HPDE6-E6E7 (cell line): ENCODE measurements around the gene SIGLEC9.
"Not testable (repeated sequence)": the region's sequence is repeated elsewhere in the genome, so short reads cannot be mapped to it uniquely, and the experiment has no call there.

Experiments used
- DNase-seq: peaks from one replicate; pipeline ENCODE4 v3.0.0; 2011; ENCODE audit warnings: missing footprints; ENCODE audit errors: extremely low spot score

SIGLEC9 gene

DNA sequence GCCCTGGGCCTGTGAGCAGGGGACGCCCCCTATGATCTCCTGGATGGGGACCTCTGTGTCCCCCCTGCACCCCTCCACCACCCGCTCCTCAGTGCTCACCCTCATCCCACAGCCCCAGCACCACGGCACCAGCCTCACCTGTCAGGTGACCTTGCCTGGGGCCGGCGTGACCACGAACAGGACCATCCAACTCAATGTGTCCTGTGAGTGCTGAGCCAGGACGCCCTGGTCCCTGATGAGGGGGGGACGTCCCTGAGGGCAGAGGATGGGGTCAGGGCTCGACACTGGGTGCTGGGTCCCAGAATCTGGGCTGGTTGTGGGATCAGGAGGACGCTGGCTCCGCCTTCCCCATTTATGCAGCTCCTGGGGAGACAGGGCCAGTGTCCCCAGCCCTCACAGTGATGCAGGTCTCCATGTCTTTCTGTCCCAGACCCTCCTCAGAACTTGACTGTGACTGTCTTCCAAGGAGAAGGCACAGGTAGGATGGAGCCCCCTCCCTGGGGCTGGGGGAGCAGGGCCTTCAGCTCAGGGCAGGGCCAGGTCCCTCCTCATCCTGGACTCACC, 19.9 kb downstream of the SIGLEC9 start:
- no peak for DNase-seq

DNA sequence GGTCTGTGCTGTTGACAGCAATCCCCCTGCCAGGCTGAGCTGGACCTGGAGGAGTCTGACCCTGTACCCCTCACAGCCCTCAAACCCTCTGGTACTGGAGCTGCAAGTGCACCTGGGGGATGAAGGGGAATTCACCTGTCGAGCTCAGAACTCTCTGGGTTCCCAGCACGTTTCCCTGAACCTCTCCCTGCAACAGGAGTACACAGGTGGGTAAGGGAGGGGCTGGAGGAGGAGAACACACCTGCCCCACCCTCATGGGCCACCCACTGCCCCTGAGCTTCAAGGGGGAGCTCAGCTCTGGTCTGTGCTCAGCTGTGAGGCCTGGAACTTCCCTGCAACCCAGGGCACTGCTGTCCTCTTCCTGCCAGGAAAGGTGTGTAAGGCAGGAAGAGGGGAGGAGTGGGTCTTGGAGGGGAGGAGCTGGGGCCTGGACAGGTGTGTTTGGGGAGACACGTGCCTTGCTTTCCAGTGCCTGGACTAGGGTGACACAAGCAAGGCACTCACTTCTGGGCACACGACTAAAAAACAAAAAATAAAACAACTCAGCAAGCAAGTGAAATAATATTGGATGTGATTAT, 21.3 kb downstream of the SIGLEC9 start:
- DNase-seq: no peak

DNA sequence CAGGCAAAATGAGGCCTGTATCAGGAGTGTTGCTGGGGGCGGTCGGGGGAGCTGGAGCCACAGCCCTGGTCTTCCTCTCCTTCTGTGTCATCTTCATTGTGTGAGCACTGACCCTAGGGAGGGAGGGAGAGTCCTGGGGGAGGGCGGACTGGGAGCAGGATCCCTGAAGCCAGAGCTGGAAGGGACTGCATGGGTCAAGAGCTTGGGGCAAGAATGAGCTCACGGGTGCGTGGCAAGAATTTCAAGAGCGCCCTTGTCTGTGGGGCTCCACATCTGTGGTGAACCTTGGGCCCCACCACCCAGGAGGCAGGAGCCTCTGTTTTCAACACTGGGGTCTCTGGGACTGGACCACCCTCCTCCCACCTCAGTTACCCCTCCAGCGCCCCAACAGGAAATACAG, 22.0 kb downstream of the SIGLEC9 start:
- no peak for DNase-seq

DNA sequence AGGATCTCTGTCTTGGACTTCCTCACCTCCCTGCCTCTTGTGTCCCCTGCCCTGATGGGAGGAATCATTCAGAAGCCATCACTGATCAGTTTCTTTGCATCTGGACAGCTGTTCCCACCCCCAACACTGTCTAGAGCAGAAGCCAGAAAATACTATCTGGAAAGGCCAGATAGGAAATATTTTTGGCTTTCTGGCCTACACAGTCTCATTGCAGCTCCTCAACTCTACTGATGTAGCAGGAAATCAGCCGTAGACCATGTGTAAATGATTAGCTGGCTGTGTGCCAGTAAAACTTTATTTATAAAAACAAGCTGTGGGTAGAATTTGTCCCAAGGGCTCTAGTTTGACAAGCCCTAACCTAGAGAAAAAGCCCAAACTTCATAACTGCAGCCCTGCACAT, 23.0 kb downstream of the SIGLEC9 start:
- no peak for DNase-seq

DNA sequence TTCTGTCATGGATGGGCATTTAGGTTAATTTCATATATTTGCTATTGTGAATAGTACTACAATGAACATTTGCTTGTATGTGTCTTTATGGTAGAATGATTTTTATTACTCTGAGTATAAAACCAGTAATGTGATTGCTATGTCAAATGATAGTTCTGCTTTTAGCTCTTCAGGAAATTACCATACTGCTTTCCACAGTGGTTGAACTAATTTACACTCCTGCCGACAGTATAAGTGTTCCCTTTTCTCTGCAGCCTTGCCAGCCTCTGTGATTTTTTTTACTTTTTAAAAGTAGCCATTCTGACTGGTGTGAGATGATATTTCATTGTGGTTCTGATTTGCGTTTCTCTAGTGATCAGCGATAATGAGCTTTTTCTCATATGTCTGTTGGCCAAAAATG, 23.9 kb downstream of the SIGLEC9 start:
- DNase-seq: no peak

DNA sequence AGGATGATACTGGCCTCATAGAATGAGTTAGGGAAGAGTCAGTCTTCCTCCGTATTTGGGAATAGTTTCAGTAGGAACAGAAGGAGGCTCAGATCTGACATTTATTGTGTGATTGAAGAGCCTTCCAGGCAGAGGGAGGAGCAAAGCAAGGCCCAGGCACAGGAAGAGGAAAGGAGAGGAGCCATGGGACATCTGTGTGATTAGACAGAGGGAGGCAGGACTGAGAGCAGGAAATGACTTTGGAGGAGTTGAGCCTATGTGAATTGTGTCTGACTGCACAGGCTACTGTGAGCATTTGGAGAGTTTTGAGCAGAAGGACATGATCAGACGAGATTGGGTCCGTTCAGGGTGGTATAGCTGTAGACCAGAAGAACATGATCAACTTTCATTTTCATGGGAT, 25.9 kb downstream of the SIGLEC9 start:
- no peak for DNase-seq

DNA sequence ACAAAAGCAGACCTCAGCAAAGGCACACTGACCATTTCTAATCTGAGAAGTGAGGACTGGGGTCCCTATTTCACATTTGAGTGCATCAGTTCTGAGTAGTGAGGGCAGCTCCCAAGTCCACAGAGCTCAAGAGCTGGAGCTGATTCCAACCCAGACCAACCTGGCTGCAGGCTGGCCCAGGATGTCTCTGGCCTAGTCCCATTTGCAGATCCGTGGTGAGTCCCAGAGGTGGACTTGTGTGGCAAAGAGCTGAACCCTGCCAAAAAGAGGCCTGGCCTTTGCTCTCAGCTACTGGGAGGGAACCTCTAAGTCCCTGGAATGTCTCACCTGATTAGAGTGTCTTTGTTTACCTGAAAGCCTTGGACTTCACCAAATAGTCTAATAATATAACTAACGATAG, 32.0 kb downstream of the SIGLEC9 start:
- no peak for DNase-seq

DNA sequence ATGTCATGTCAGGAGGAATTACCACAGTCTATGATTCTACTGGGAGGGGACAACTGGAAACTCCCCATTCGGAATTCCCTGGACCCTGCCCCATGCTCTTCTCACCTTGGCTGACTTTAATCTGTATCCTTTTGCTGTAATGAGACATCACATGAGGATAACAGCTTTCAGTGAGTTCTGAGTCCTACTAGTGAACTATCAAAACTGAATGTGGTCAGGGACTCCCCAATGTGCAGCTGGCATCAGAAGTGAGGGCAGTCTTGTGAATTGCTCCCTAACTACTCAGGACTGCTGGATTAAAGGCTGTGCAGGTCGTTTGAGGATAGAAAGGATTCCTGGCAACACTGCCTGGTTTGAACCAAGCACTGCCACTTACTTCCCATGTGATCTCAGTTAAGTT, 32.6 kb downstream of the SIGLEC9 start:
- no peak for DNase-seq

DNA sequence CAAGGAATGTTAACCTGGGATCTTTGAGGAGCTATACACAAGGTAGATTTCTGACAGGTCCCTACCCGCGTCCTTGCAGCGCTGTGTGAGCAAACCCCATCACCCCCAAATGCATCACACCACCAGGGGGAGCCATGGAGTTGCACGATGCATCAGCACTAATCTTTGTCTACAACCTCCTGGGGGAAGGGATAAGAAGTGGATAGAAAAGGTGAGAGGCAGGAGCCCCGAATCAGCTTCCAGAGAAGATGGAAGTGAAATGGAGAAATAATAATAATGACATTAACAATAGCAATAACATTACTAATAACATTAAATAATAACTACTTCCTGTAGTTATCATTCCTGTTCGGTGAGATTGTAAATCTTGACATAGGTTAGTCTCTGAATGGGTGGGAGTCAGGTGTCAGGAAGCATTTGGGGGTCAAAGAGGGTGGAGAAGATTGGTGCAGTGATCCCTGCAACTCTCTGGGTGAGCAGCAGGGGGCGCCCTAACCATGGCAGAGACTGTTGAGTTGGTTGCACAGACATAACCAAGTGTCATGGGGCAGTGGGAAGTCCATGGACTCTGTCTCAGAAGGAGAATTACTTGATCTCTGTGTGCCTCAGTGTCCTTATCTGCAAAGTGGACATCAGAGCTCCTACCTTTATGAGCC, 33.9 kb downstream of the SIGLEC9 start:
- DNase-seq: peak; percentile 11

DNA sequence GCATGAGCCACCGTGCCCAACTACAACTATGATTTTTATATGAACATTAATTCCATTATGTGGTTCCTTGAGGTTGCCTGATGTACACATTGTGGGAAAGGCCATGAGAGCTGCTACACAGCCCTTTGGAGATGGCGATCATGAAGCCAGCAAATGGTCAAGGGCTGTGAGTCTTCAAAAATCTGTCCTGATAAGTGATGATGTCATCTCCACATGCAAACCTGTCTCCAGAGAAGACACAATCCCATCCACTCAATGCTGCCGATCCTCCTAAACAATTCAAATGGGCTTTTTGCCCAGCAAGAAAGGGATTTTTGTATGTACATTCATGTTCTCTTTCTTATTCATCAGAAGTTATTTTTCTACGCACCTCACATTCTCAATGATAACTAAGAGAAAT, 35.0 kb downstream of the SIGLEC9 start:
- DNase-seq: no peak

DNA sequence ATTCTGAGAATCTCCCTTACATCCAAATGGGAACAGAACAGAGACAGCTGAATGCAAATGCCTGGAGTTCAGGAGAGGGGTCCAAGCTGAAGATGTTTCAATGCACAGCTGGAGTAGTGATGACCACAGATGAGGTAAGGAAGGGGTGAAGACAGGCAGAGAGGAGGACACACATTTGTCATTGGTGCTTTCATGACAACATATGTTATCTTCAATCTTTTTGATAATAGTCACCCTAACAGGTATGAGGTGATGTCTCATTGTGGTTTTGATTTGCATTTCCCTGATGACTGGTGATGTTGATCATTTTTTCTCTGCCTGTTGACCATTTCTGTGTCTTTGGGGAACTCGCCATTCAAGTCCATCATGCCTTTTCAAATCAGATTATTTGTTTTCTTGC, 36.6 kb downstream of the SIGLEC9 start:
- no peak for DNase-seq

DNA sequence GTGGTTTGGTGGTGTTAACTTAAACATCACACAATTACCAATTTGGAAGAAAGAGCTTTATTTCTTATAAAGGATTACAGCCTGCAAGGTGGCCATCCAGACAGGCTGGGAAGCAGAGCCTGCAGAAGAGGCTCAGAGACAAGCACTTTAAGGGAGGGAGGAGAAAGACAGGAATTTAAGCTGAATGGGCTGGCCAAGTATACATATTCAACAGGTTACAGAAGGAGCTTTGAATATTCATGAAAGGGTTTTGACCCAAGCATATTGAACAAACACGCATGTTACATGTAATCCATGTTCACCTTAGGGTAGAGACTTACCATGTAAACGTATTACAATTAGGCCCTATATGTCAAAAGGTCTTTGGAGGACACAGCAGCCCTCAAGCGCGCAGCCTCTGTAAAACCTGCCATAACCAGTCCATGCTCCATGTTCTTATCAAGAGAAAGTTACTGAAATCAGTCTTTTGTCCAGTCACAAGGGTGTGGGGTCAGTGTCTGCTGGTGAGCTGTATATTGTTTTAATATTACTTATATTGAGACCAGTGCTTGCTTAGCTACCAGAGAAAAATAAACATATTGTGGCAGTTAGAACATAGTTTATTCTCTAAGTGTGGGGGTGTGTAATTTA, 37.3 kb downstream of the SIGLEC9 start:
- no peak for DNase-seq

DNA sequence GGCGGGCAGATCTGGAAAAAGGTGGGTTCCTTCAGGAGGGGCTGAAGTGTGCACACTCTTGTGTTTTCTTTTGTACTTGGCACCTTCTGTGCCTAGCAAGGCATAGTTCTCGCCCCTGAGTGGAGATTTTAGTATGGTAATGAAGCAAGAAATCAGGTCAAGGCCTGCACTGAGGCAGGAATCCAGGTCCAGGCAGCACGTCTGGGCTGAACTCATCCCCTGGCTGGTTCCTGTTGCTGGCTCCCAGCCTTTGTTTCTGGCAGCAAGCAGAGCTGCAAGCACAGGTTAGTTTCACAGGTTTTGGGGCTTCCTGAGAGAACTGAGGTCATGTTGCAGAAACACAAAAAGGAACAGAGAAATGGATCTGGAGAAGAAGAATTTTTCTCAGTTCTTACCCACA, 38.6 kb downstream of the SIGLEC9 start:
- DNase-seq: no peak

DNA sequence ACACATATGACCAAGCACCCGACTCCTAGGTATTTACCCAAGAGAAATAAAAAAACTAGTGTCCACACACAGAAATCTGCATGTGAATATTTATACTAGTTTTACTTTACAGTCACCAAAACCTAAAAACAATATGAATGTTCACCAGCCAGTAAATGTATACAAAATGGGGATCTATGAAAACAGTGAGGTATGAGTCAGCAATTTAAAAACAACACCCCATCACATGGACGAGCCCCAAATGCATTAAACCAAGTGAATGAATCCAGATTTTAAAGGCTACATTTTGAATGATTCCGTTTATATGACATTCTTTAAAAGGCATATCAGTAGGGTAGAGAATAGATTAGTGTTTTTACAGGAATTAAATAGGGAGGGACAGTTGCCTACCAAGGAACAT, 39.5 kb downstream of the SIGLEC9 start:
- DNase-seq: no peak

DNA sequence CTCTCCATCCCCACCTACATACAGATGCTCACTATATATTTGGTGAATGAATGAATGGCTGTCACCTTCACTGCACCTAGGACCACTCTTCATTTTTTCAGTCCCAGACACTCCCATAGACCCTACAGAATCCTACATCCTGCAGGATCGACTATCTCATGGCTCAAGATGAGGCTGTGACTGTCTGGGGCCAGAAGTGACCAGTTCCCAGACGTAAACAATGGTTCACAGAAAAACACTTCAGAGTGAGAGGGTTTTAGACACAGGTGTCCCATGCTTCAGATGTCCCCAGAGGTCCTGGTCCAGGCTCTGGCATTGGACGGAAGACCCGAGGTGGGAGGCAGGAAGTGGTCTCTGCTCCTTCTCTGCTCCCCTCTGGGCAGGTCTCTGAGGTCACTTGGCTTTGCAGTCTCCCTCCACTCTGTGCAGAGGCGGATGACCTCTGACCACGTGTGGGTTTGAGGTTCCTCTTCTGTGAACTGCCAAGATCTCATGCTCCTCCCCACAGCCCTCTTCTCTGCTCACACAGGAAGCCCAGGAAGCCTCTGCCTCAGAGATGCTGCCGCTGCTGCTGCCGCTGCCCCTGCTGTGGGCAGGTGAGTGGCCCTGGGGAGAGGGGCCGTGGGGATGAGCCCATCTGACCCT, 42.3 kb downstream of the SIGLEC9 start:
- DNase-seq: no peak

DNA sequence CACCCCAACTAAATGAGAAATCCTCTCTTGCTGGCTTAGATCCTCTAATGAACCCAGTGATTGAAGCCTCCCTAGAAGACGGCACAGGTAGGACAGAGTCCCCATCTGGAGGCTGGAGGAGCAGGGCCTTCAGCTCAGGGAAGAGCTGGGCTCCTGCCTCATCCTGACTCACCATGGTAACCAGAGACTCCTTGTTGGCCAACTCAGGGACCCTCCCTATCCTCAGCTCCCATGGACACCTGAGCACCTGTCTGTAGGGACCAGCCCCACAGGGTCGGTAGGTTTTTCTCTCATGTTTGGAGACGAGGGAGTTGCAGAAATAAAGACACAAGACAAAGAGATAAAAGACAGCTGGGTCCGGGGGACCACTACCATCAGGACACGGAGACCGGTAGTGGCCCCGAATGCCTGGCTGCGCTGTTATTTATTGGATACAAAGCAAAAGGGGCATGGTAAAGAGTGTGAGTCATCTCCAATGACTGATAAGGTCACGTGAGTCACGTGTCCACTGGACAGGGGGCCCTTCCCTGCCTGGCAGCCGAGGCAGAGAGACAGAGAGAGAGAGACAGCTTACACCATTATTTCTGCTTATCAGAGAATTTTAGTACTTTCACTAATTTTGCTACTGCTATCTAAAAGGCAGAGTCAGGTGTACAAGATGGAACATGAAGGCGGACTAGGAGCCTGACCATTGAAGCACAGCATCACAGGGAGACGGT, 44.0 kb downstream of the SIGLEC9 start:
- DNase-seq: no peak

DNA sequence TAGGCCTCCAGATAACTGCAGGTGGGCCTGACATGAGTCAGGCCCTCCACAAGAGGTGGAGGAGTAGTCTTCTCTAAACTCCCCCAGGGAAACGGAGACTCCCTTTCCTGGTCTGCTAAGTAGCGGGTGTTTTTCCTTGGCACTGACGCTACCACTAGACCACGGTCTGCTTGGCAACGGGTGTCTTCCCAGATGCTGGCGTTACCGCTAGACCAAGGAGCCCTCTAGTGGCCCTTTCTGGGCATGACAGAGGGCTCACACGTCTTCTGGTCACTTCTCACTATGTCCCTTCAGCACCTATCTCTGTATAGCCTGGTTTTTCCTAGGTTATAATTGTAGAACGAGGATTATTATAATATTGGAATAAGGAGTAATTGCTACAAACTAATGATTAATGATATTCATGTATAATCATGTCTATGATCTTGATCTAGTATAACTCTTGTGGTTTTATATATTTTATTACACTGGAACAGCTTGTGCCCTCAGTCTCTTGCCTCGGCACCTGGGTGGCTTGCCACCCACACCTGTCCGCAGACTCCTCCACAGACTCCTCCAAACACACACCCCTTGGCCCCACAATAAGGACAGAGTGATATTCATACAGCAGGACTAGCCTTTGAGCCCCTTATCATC, 44.7 kb downstream of the SIGLEC9 start:
- DNase-seq: not testable (repeated sequence)

DNA sequence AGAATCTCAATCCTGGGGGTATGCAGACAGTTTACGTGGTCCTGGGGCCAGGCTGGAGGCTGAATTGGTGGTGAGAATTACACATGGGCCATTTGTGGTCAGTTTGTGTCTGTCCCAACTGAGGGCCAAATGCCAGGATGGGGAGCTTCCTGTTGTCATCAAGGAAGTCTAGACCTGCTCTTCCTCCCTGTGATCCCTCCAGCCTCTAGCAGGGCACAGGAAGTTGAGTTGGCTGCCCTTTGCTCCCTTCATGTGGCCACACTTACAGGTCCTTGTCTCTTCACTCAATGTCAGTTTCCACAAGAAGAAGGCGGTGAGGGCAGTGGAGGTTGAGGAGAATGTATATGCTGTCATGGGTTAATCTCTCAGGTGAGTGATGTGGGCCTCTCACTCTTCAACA, 47.5 kb downstream of the SIGLEC9 start:
- no peak for DNase-seq

DNA sequence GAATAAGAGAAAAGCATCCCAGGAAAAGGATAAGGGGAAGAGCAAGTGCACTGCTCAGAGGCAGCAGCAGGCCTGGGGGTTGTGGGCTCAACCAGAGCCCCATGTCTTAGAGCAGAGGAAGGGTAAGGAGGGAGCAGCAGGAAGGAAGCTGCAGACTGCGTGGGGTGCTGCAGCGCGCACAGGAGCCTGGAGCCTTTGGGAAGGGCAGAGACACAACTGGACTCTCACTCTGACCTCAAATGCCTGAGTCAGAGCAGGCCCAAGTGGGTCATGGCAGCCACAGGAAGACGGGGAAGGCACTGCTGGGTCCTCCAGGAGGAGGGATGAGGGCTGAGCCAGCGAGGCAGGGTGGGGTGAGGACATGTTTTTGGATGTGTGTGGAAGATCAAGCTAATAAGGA, 49.0 kb downstream of the SIGLEC9 start:
- no peak for DNase-seq

DNA sequence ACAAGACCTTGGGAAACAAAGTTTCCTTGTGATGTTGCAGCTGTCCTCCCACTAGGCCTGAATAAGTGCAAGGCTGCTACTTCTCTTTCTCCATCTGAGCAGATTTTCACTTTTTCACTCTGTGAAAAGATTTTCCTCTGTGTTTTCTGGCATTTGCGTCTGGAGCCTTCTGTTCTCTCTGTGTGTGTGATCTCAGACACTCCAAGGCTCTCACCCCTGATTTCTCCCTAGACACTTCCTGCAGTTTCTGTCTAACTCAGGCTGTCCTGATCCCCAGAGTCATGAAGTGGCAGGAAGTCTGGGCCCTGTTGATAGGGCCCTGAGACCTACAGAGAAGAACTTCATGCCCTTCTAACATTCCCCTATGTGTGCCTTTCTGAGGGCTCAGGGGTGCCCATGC, 54.5 kb downstream of the SIGLEC9 start:
- no peak for DNase-seq
